ENCODE measurements around the gene SMYD3. TPM values are rescaled to one million over a fixed set of nuclear protein-coding genes. Genes with fewer than 3 reads are reported as not detected.

The SMYD3 gene
- polyA plus RNA-seq, 1 donor from 2014 or later: 48.6 TPM

DNA sequence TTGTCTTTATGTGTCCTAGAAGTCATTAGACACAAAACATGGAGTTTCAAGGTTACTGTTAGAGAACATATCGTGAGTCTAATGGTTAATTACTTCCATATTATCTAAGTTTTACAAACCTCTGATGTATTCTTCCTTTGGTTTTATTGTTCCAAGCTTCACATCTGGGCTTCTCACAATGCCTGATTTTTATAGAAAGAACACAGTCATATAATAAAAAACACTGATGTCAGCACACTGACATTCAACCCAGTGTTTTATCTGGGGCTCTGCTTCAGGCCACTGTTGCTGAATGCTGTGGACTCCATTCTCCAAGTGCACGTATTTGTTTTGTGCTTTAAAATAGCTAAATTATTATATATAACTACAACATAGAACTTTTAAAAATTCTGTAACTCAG lies 232.9 kb downstream of the SMYD3 start:
- H4K20me1 ChIP-seq (ENCODE audit: insufficient read depth): no peaks in the 10 kb centered on the region
- no peaks in the 10 kb centered on the region for H3K36me3 ChIP-seq (ENCODE audit: insufficient read depth, low read length)
- H3K79me2 ChIP-seq (replicated peaks; ENCODE audit: insufficient read depth, low read length): no peaks in the 10 kb centered on the region
- no peaks in the 10 kb centered on the region for H3K9me2 ChIP-seq (ENCODE audit: insufficient read depth, low read length)
- H3K27me3 ChIP-seq (ENCODE audit: insufficient read depth, low read depth, low read length): no peaks in the 10 kb centered on the region
- no peak overlapping the region for H3K4me3 ChIP-seq (ENCODE audit: low read length)
- H3K4me2 ChIP-seq (ENCODE audit: low read length): no peak overlapping the region
- TF ChIP-seq MXI1 (conservative IDR thresholded peaks at IDR 0.05; ENCODE audit: poor library complexity, severe bottlenecking) (no peak), RAD21 (conservative IDR thresholded peaks at IDR 0.05) (no peak), EP300 (conservative IDR thresholded peaks at IDR 0.05; ENCODE audit: poor library complexity, severe bottlenecking) (no peak), EZH2 (IDR thresholded peaks at IDR 0.05; ENCODE audit: borderline replicate concordance, insufficient read depth, low read length, poor library complexity, severe bottlenecking) (no peak), SMC3 (conservative IDR thresholded peaks at IDR 0.05; ENCODE audit: poor library complexity) (no peak), TAF1 (IDR thresholded peaks at IDR 0.05; ENCODE audit: low read depth) (no peak), POLR2AphosphoS5 (IDR thresholded peaks at IDR 0.05) (no peak)
- TF ChIP-seq, protein P1, sequence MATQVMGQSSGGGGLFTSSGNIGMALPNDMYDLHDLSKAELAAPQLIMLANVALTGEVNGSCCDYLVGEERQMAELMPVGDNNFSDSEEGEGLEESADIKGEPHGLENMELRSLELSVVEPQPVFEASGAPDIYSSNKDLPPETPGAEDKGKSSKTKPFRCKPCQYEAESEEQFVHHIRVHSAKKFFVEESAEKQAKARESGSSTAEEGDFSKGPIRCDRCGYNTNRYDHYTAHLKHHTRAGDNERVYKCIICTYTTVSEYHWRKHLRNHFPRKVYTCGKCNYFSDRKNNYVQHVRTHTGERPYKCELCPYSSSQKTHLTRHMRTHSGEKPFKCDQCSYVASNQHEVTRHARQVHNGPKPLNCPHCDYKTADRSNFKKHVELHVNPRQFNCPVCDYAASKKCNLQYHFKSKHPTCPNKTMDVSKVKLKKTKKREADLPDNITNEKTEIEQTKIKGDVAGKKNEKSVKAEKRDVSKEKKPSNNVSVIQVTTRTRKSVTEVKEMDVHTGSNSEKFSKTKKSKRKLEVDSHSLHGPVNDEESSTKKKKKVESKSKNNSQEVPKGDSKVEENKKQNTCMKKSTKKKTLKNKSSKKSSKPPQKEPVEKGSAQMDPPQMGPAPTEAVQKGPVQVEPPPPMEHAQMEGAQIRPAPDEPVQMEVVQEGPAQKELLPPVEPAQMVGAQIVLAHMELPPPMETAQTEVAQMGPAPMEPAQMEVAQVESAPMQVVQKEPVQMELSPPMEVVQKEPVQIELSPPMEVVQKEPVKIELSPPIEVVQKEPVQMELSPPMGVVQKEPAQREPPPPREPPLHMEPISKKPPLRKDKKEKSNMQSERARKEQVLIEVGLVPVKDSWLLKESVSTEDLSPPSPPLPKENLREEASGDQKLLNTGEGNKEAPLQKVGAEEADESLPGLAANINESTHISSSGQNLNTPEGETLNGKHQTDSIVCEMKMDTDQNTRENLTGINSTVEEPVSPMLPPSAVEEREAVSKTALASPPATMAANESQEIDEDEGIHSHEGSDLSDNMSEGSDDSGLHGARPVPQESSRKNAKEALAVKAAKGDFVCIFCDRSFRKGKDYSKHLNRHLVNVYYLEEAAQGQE (IDR thresholded peaks at IDR 0.05; ENCODE audit: borderline replicate concordance): no peak
- TF ChIP-seq, protein P2, sequence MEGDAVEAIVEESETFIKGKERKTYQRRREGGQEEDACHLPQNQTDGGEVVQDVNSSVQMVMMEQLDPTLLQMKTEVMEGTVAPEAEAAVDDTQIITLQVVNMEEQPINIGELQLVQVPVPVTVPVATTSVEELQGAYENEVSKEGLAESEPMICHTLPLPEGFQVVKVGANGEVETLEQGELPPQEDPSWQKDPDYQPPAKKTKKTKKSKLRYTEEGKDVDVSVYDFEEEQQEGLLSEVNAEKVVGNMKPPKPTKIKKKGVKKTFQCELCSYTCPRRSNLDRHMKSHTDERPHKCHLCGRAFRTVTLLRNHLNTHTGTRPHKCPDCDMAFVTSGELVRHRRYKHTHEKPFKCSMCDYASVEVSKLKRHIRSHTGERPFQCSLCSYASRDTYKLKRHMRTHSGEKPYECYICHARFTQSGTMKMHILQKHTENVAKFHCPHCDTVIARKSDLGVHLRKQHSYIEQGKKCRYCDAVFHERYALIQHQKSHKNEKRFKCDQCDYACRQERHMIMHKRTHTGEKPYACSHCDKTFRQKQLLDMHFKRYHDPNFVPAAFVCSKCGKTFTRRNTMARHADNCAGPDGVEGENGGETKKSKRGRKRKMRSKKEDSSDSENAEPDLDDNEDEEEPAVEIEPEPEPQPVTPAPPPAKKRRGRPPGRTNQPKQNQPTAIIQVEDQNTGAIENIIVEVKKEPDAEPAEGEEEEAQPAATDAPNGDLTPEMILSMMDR (IDR thresholded peaks at IDR 0.05; ENCODE audit: poor library complexity, severe bottlenecking): no peak
- H3F3A ChIP-seq (ENCODE audit: insufficient read depth, low read length, poor library complexity, severe bottlenecking): no peaks in the 10 kb centered on the region
- no peak overlapping the region for H3K27ac ChIP-seq (ENCODE audit: low read length)
- H3K9ac ChIP-seq (ENCODE audit: low read length): no peak overlapping the region
- no peak overlapping the region for H2AFZ ChIP-seq (ENCODE audit: low read depth, low read length)
- H3K9me3 ChIP-seq (ENCODE audit: low read length): no peaks in the 10 kb centered on the region

DNA sequence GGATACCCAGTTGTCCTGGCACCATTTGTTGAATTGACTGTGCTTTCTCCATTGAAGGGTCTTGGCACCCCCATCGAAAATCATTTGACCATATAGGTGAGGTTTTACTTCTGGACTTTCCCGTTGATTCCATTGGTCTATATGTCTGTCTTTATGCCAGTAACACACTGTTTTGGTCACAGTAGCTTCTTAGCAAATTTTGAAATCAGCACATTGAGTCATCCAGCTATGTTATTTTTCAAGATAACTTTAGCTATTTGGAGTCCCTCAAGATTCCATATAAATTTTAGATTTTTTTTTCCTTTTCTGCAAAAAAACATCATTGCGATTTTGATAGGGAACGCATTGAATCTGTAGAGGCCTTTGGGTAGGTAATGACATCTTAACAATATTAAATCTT lies 235.6 kb downstream of the SMYD3 start:
- H2AFZ ChIP-seq (ENCODE audit: low read depth, low read length): no peak overlapping the region
- no peaks in the 10 kb centered on the region for H3K9me2 ChIP-seq (ENCODE audit: insufficient read depth, low read length)
- H3K27me3 ChIP-seq (ENCODE audit: insufficient read depth, low read depth, low read length): no peaks in the 10 kb centered on the region
- no peaks in the 10 kb centered on the region for H3F3A ChIP-seq (ENCODE audit: insufficient read depth, low read length, poor library complexity, severe bottlenecking)
- H3K4me3 ChIP-seq (ENCODE audit: low read length): no peak overlapping the region
- H3K79me2 ChIP-seq (replicated peaks; ENCODE audit: insufficient read depth, low read length): no peaks in the 10 kb centered on the region
- no peak overlapping the region for H3K9ac ChIP-seq (ENCODE audit: low read length)
- H3K4me2 ChIP-seq (ENCODE audit: low read length): no peak overlapping the region
- no peaks in the 10 kb centered on the region for H3K9me3 ChIP-seq (ENCODE audit: low read length)
- TF ChIP-seq, protein P2 (IDR thresholded peaks at IDR 0.05; ENCODE audit: poor library complexity, severe bottlenecking): no peak
- TF ChIP-seq POLR2AphosphoS5 (IDR thresholded peaks at IDR 0.05) (no peak), SMC3 (conservative IDR thresholded peaks at IDR 0.05; ENCODE audit: poor library complexity) (no peak), EP300 (conservative IDR thresholded peaks at IDR 0.05; ENCODE audit: poor library complexity, severe bottlenecking) (no peak), EZH2 (IDR thresholded peaks at IDR 0.05; ENCODE audit: borderline replicate concordance, insufficient read depth, low read length, poor library complexity, severe bottlenecking) (no peak), RAD21 (conservative IDR thresholded peaks at IDR 0.05) (no peak), TAF1 (IDR thresholded peaks at IDR 0.05; ENCODE audit: low read depth) (no peak), MXI1 (conservative IDR thresholded peaks at IDR 0.05; ENCODE audit: poor library complexity, severe bottlenecking) (no peak)
- TF ChIP-seq, protein P1 (IDR thresholded peaks at IDR 0.05; ENCODE audit: borderline replicate concordance): no peak
- H3K27ac ChIP-seq (ENCODE audit: low read length): no peak overlapping the region
- no peaks in the 10 kb centered on the region for H3K36me3 ChIP-seq (ENCODE audit: insufficient read depth, low read length)
- no peaks in the 10 kb centered on the region for H4K20me1 ChIP-seq (ENCODE audit: insufficient read depth)

Data from neural cell (in vitro differentiated cells).